ENCODE data around the gene KTN1. TPM values are rescaled to one million over a fixed set of nuclear protein-coding genes. Genes with fewer than 3 reads are reported as not detected.
A peak's percentile ranks its signal among the peaks of the same experiment; 100 is the strongest.

KTN1 gene
- total RNA-seq (2014; rRNA removed; shearing (Covaris generic)), result 74.6 and 76.6 TPM in 2 replicates

- DNase-seq (ENCODE audit: low read depth), result peak; percentile 83
Observed at GRCh38 chr14:55579724-55580469, at the start of gene KTN1. Gene KTN1, plus strand, starts transcription at chr14:55580207. Its CDS starts 31,842 bp downstream, at chr14:55612049.

- no peak for DNase-seq (ENCODE audit: low read depth)
Observed at GRCh38 chr14:55530464-55530863, 49.5 kb upstream of the KTN1 start.

- no peak for DNase-seq (ENCODE audit: low read depth)
Observed at GRCh38 chr14:55532645-55533344, 47.2 kb upstream of the KTN1 start.

GRCh38 chr14:55533960-55534359 is 46.0 kb upstream of the KTN1 start:
- DNase-seq (ENCODE audit: low read depth), result no peak

GRCh38 chr14:55535516-55536203 is 44.3 kb upstream of the KTN1 start:
- DNase-seq (ENCODE audit: low read depth), result peak; percentile 54

- DNase-seq (ENCODE audit: low read depth), result peak; percentile 56
Observed at GRCh38 chr14:55536204-55536708, 43.8 kb upstream of the KTN1 start.

GRCh38 chr14:55537782-55538181 is 42.2 kb upstream of the KTN1 start:
- no peak for DNase-seq (ENCODE audit: low read depth)

- DNase-seq (ENCODE audit: low read depth), result no peak
Observed at GRCh38 chr14:55539975-55540374, 40.0 kb upstream of the KTN1 start.

- DNase-seq (ENCODE audit: low read depth), result peak; percentile 20
Observed at GRCh38 chr14:55540847-55541773, 38.9 kb upstream of the KTN1 start.

- DNase-seq (ENCODE audit: low read depth), result no peak
Observed at GRCh38 chr14:55545779-55546178, 34.2 kb upstream of the KTN1 start.

GRCh38 chr14:55546212-55546874 is 33.7 kb upstream of the KTN1 start:
- no peak for DNase-seq (ENCODE audit: low read depth)

- DNase-seq (ENCODE audit: low read depth), result no peak
Observed at GRCh38 chr14:55547650-55548315, 32.2 kb upstream of the KTN1 start.

GRCh38 chr14:55553791-55554190 is 26.2 kb upstream of the KTN1 start:
- DNase-seq (ENCODE audit: low read depth), result peak; percentile 57

- DNase-seq (ENCODE audit: low read depth), result peak; percentile 99
Observed at GRCh38 chr14:55556929-55557623, 22.9 kb upstream of the KTN1 start.

GRCh38 chr14:55562135-55562534 is 17.9 kb upstream of the KTN1 start:
- DNase-seq (ENCODE audit: low read depth), result no peak

GRCh38 chr14:55568618-55569017 is 11.4 kb upstream of the KTN1 start:
- no peak for DNase-seq (ENCODE audit: low read depth)

- no peak for DNase-seq (ENCODE audit: low read depth)
Observed at GRCh38 chr14:55571125-55571889, 8.7 kb upstream of the KTN1 start.

- no peak for DNase-seq (ENCODE audit: low read depth)
Observed at GRCh38 chr14:55572578-55572977, 7.4 kb upstream of the KTN1 start.

GRCh38 chr14:55574988-55575387 is 5.0 kb upstream of the KTN1 start:
- DNase-seq (ENCODE audit: low read depth), result no peak
